CD4-positive, CD25-positive, alpha-beta regulatory T cell (primary cell): ENCODE data around the gene SLC35G6. TPM values are rescaled to one million over a fixed set of nuclear protein-coding genes. Genes with fewer than 3 reads are reported as not detected.

Experiments used
- ATAC-seq, 2 donors: fragments of 150-1000 bp; cut with Tn5 transposase; one replicate each; pipeline ENCODE4 v1.10.0; 2021; ENCODE audit warnings: low read depth in 2 of 2, moderate number of reproducible peaks in 2 of 2, moderate library complexity in 1 of 2
- DNase-seq, 3 donors: peaks; one replicate each; pipeline versions ENCODE4 v3.0.0 to v3.0.0-alpha.2; 2012 to 2022; ENCODE audit warnings: mixed read lengths in 1 of 3
- H3K27ac ChIP-seq: one replicate; pipeline ENCODE4 v1.7.0; 2013; ENCODE audit warnings: mild to moderate bottlenecking, low read length; ENCODE audit not compliant: insufficient read depth, poor library complexity, severe bottlenecking
- H3K27me3 ChIP-seq: one replicate; pipeline ENCODE4 v1.7.0; 2013; ENCODE audit warnings: low read length; ENCODE audit not compliant: control insufficient read depth, insufficient read depth
- H3K36me3 ChIP-seq: one replicate; pipeline ENCODE4 v1.7.0; 2013; ENCODE audit warnings: mild to moderate bottlenecking, low read length, moderate library complexity; ENCODE audit not compliant: control insufficient read depth, insufficient read depth
- H3K4me1 ChIP-seq: 2 replicates; pipeline ENCODE4 v1.7.0; 2013; ENCODE audit warnings: mild to moderate bottlenecking, low read length; ENCODE audit not compliant: insufficient read depth, control insufficient read depth, poor library complexity, severe bottlenecking
- H3K4me3 ChIP-seq: one replicate; pipeline ENCODE4 v1.7.0; 2013; ENCODE audit warnings: low read depth, mild to moderate bottlenecking, low read length, moderate library complexity
- H3K9me3 ChIP-seq, 2 experiments: 1 replicate in 1 of 2; 2 replicates in 1 of 2; pipeline ENCODE4 v1.7.0; 2013; ENCODE audit warnings: low read length in 2 of 2, mild to moderate bottlenecking in 1 of 2, moderate library complexity in 1 of 2; ENCODE audit not compliant: control insufficient read depth in 2 of 2
- H3K27ac Mint-ChIP-seq, 3 donors: one replicate each; pipeline ENCODE4 v1.8.0; 2020 to 2022; ENCODE audit warnings: mild to moderate bottlenecking in 3 of 3, mixed read lengths in 3 of 3, moderate library complexity in 2 of 3
- H3K27me3 Mint-ChIP-seq: one replicate; pipeline ENCODE4 v1.8.0; 2022; ENCODE audit warnings: mild to moderate bottlenecking, mixed read lengths
- H3K36me3 Mint-ChIP-seq: one replicate; pipeline ENCODE4 v1.8.0; 2020; ENCODE audit warnings: mixed read lengths
- H3K4me1 Mint-ChIP-seq, 4 donors: one replicate each; pipeline ENCODE4 v1.8.0; 2020 to 2022; ENCODE audit warnings: mixed read lengths in 4 of 4, mild to moderate bottlenecking in 1 of 4
- H3K4me3 Mint-ChIP-seq, 4 donors: one replicate each; pipeline ENCODE4 v1.8.0; 2020 to 2022; ENCODE audit warnings: mild to moderate bottlenecking in 4 of 4, mixed read lengths in 4 of 4, moderate library complexity in 3 of 4
- H3K9me3 Mint-ChIP-seq, 7 donors: one replicate each; pipeline ENCODE4 v1.8.0; 2020 to 2022; ENCODE audit warnings: mixed read lengths in 7 of 7, mild to moderate bottlenecking in 3 of 7, moderate library complexity in 2 of 7
- polyA plus RNA-seq, 4 donors: library from polyadenylated mRNA; unstranded; fragments of 300-500 nt; fragmentation: Illumina TruSeq; gene quantifications; one replicate each; pipeline ENCODE4 v1.2.3, GENCODE V29; 2021
- total RNA-seq: library from RNA; stranded (reverse); gene quantifications from one replicate; pipeline ENCODE4 v1.2.3, GENCODE V29; 2022

The SLC35G6 gene
- total and polyA plus RNA-seq, 5 donors from 2014 or later = not detected

GRCh38 chr17:7476494-7476893 lies 4.8 kb upstream of the SLC35G6 start:
- no peaks in the 10 kb centered on the region for H3K9me3 Mint-ChIP-seq
- peaks cover 6 to 73% (median 42%) of the 10 kb centered on the region in 4 donors for H3K4me1 Mint-ChIP-seq
- H3K36me3 Mint-ChIP-seq = peaks cover 5% of the 10 kb centered on the region
- peak overlapping the region; percentile 17 to 97 (median 94) for H3K4me3 Mint-ChIP-seq
- no peaks in the 10 kb centered on the region for H3K27me3 ChIP-seq
- peaks cover 4% of the 10 kb centered on the region for H3K27me3 Mint-ChIP-seq
- DNase-seq (no peak), ATAC-seq (no peak)
- no peak overlapping the region for H3K4me3 ChIP-seq
- H3K4me1 ChIP-seq = peaks cover 32% of the 10 kb centered on the region
- H3K36me3 ChIP-seq = no peaks in the 10 kb centered on the region
- H3K27ac Mint-ChIP-seq = peak overlapping the region in 2 of 3 donors; percentile 57 to 60
- no peak overlapping the region for H3K27ac ChIP-seq
- H3K9me3 ChIP-seq = no peaks in the 10 kb centered on the region

- no peak for DNase-seq
- Mint-ChIP-seq H3K27ac (peak overlapping the region; percentile 32 to 97 (median 86)), H3K27me3 (peaks cover under 1% of the 10 kb centered on the region), H3K4me3 (peak overlapping the region; percentile 17 to 97 (median 94)), H3K4me1 (peaks cover 6 to 73% (median 41%) of the 10 kb centered on the region in 4 donors), H3K36me3 (peaks cover 5% of the 10 kb centered on the region), H3K9me3 (no peaks in the 10 kb centered on the region)
- H3K4me3 ChIP-seq = no peak overlapping the region
- ATAC-seq = no peak
- H3K27ac ChIP-seq = peak overlapping the region; percentile 98
- H3K27me3 ChIP-seq = no peaks in the 10 kb centered on the region
- H3K36me3 ChIP-seq = no peaks in the 10 kb centered on the region
- peaks cover 35% of the 10 kb centered on the region for H3K4me1 ChIP-seq
- no peaks in the 10 kb centered on the region for H3K9me3 ChIP-seq
These were observed 4.3 kb upstream of the SLC35G6 start for GRCh38 chr17:7476951-7477350.

GRCh38 chr17:7477392-7478275 lies 3.6 kb upstream of the SLC35G6 start:
- Mint-ChIP-seq H3K27ac (peak overlapping the region; percentile 32 to 97 (median 86)), H3K4me3 (peak overlapping the region; percentile 93 to 97 (median 96)), H3K4me1 (peaks cover 6 to 73% (median 45%) of the 10 kb centered on the region in 4 donors), H3K9me3 (no peaks in the 10 kb centered on the region), H3K36me3 (peaks cover 5% of the 10 kb centered on the region), H3K27me3 (no peaks in the 10 kb centered on the region)
- Histone ChIP-seq H3K27me3 (no peaks in the 10 kb centered on the region), H3K27ac (peak overlapping the region; percentile 98), H3K4me1 (peaks cover 37% of the 10 kb centered on the region), H3K36me3 (no peaks in the 10 kb centered on the region), H3K9me3 (no peaks in the 10 kb centered on the region), H3K4me3 (peak overlapping the region; percentile 90)
- DNase-seq (no peak), ATAC-seq (no peak)

- H3K4me3 ChIP-seq = peak overlapping the region; percentile 90
- peaks cover 2% of the 10 kb centered on the region for H3K27me3 Mint-ChIP-seq
- ATAC-seq = peak; percentile 33 to 34
These were observed 2.7 kb upstream of the SLC35G6 start for GRCh38 chr17:7478276-7479212.

GRCh38 chr17:7479213-7480088 lies 1.8 kb upstream of the SLC35G6 start, which contains the start of gene ZBTB4:
Gene ZBTB4 (minus strand): TSS chr17:7479631. CDS start chr17:7466801, 12,830 bp downstream.
- H3K36me3 ChIP-seq = no peaks in the 10 kb centered on the region
- H3K27ac ChIP-seq = peak within 1 kb of the TSS; percentile 98
- ATAC-seq (peak; percentile 4 to 5), DNase-seq (peak; percentile 66 to 75 (median 73))
- H3K9me3 Mint-ChIP-seq = no peaks in the 10 kb centered on the region
- H3K27me3 Mint-ChIP-seq = peaks cover 10% of the 10 kb centered on the region
- peak within 1 kb of the TSS; percentile 97 to 98 (median 98) for H3K27ac Mint-ChIP-seq
- no peaks in the 10 kb centered on the region for H3K9me3 ChIP-seq
- H3K4me1 ChIP-seq = peaks cover 44% of the 10 kb centered on the region
- H3K4me3 Mint-ChIP-seq = peak within 1 kb of the TSS; percentile 95 to 98 (median 96)
- peaks cover 6 to 75% (median 55%) of the 10 kb centered on the region in 4 donors for H3K4me1 Mint-ChIP-seq
- no peaks in the 10 kb centered on the region for H3K27me3 ChIP-seq
- H3K4me3 ChIP-seq = peak within 1 kb of the TSS; percentile 90
- peaks cover 5% of the 10 kb centered on the region for H3K36me3 Mint-ChIP-seq

More at GRCh38 chr17:7478276-7479212, 2.7 kb upstream of the SLC35G6 start:
- Histone ChIP-seq H3K27me3 (no peaks in the 10 kb centered on the region), H3K9me3 (no peaks in the 10 kb centered on the region), H3K36me3 (no peaks in the 10 kb centered on the region), H3K27ac (peak overlapping the region; percentile 98), H3K4me1 (peaks cover 44% of the 10 kb centered on the region)
- peak overlapping the region; percentile 93 to 97 (median 96) for H3K4me3 Mint-ChIP-seq
- H3K27ac Mint-ChIP-seq = peak overlapping the region; percentile 86 to 98 (median 97)
- H3K9me3 Mint-ChIP-seq = no peaks in the 10 kb centered on the region
- H3K36me3 Mint-ChIP-seq = peaks cover 5% of the 10 kb centered on the region
- peaks cover 6 to 79% (median 52%) of the 10 kb centered on the region in 4 donors for H3K4me1 Mint-ChIP-seq
- peak; percentile 71 to 78 (median 76) for DNase-seq

GRCh38 chr17:7480089-7480384 lies 1.2 kb upstream of the SLC35G6 start:
- peak overlapping the region; percentile 97 to 98 (median 97) for H3K27ac Mint-ChIP-seq
- H3K27ac ChIP-seq = peak overlapping the region; percentile 98
- H3K4me3 Mint-ChIP-seq = peak overlapping the region; percentile 89 to 98 (median 94)
- no peaks in the 10 kb centered on the region for H3K9me3 ChIP-seq
- H3K4me1 ChIP-seq = peaks cover 46% of the 10 kb centered on the region
- no peak for DNase-seq
- H3K36me3 ChIP-seq = no peaks in the 10 kb centered on the region
- H3K4me1 Mint-ChIP-seq = peaks cover 9 to 78% (median 58%) of the 10 kb centered on the region in 4 donors
- peaks cover 5% of the 10 kb centered on the region for H3K36me3 Mint-ChIP-seq
- no peak for ATAC-seq
- peak overlapping the region; percentile 73 for H3K4me3 ChIP-seq
- peaks cover 0 to 1% (median 0%) of the 10 kb centered on the region in 7 donors for H3K9me3 Mint-ChIP-seq
- no peaks in the 10 kb centered on the region for H3K27me3 ChIP-seq
- peaks cover 10% of the 10 kb centered on the region for H3K27me3 Mint-ChIP-seq
